SK-N-MC (cell line): Measurements from ENCODE around the gene DNAJB9.
"Not testable (repeated sequence)": the region's sequence is repeated elsewhere in the genome, so short reads cannot be mapped to it uniquely, and the experiment has no call there.

Experiments
- DNase-seq: peaks from one replicate; pipeline ENCODE4 v3.0.0-alpha.2; 2011; ENCODE audit warnings: low read depth, low spot score
- H3K27ac ChIP-seq: fragments of 200-600 bp; sonication (generic); 2 replicates; pipeline ENCODE4 v1.5.1; 2016; ENCODE audit warnings: mixed run types
- H3K36me3 ChIP-seq: fragments of 200-600 bp; sonication (generic); 2 replicates; pipeline ENCODE4 v1.6.1; 2017; ENCODE audit warnings: antibody characterized with exemption, low read length, mixed read lengths; ENCODE audit not compliant: insufficient read depth
- H3K4me3 ChIP-seq: fragments of 200-600 bp; sonication (generic); 2 replicates; pipeline ENCODE4 v1.5.1; 2016
- H3K9ac ChIP-seq: fragments of 200-600 bp; sonication (generic); 2 replicates; pipeline ENCODE4 v1.8.0; 2017; ENCODE audit warnings: mixed run types, mixed read lengths; ENCODE audit not compliant: insufficient read length
- H3K9me3 ChIP-seq: fragments of 200-600 bp; sonication (generic); 2 replicates; pipeline ENCODE4 v1.6.1; 2017; ENCODE audit warnings: low read depth, mild to moderate bottlenecking, antibody characterized with exemption, low read length, moderate library complexity, mixed read lengths
- EZH2 ChIP-seq: fragments of 200-600 bp; sonication (generic); IDR thresholded peaks from one replicate; pipeline ENCODE4 v1.6.1; 2017; ENCODE audit warnings: antibody characterized with exemption
- FOXP2 ChIP-seq: optimal IDR thresholded peaks from 2 replicates; pipeline ENCODE3; 2011; ENCODE audit warnings: mild to moderate bottlenecking, moderate library complexity; ENCODE audit not compliant: insufficient read depth; ENCODE audit errors: extremely low read length, control extremely low read depth
- POLR2AphosphoS5 ChIP-seq: IDR thresholded peaks from 2 replicates; pipeline ENCODE4 v1.6.1; 2012; ENCODE audit warnings: mild to moderate bottlenecking, low read depth, low read length, borderline replicate concordance

Gene DNAJB9

GRCh38 chr7:108535257-108535656 is 34.4 kb upstream of the DNAJB9 start:
- Histone ChIP-seq H3K36me3 (no peaks in the 10 kb centered on the region), H3K9me3 (no peaks in the 10 kb centered on the region), H3K4me3 (no peak overlapping the region), H3K27ac (no peak overlapping the region), H3K9ac (no peak overlapping the region)
- DNase-seq, result no peak
- TF ChIP-seq EZH2, result no peak
- no peak for TF ChIP-seq POLR2AphosphoS5
- no peak for TF ChIP-seq FOXP2

GRCh38 chr7:108535744-108536143 is 33.9 kb upstream of the DNAJB9 start:
- Histone ChIP-seq H3K9ac (no peak overlapping the region), H3K4me3 (no peak overlapping the region), H3K27ac (no peak overlapping the region), H3K9me3 (no peaks in the 10 kb centered on the region), H3K36me3 (no peaks in the 10 kb centered on the region)
- no peak for DNase-seq
- TF ChIP-seq EZH2 (no peak), FOXP2 (no peak), POLR2AphosphoS5 (no peak)

- Histone ChIP-seq H3K27ac (no peak overlapping the region), H3K9ac (no peak overlapping the region), H3K36me3 (no peaks in the 10 kb centered on the region), H3K4me3 (no peak overlapping the region), H3K9me3 (no peaks in the 10 kb centered on the region)
- no peak for TF ChIP-seq POLR2AphosphoS5
- no peak for DNase-seq
Measured at GRCh38 chr7:108537229-108537628, 32.4 kb upstream of the DNAJB9 start.

GRCh38 chr7:108538236-108538635 is 31.4 kb upstream of the DNAJB9 start:
- H3K9ac ChIP-seq, H3K4me3 ChIP-seq, DNase-seq, H3K9me3 ChIP-seq, H3K27ac ChIP-seq, H3K36me3 ChIP-seq: not testable (repeated sequence)

- H3K27ac ChIP-seq, H3K4me3 ChIP-seq, DNase-seq, H3K9me3 ChIP-seq, H3K36me3 ChIP-seq, H3K9ac ChIP-seq: not testable (repeated sequence)
Measured at GRCh38 chr7:108538685-108539084, 31.0 kb upstream of the DNAJB9 start.

GRCh38 chr7:108541478-108541877 is 28.2 kb upstream of the DNAJB9 start:
- TF ChIP-seq FOXP2, result no peak
- TF ChIP-seq EZH2, result no peak
- no peak for TF ChIP-seq POLR2AphosphoS5
- no peak for DNase-seq
- Histone ChIP-seq H3K9me3 (no peaks in the 10 kb centered on the region), H3K4me3 (no peak overlapping the region), H3K27ac (no peak overlapping the region), H3K36me3 (no peaks in the 10 kb centered on the region), H3K9ac (no peak overlapping the region)

GRCh38 chr7:108548141-108548896 is 21.4 kb upstream of the DNAJB9 start:
- not testable (repeated sequence) for DNase-seq, H3K27ac ChIP-seq, H3K36me3 ChIP-seq, H3K9ac ChIP-seq, H3K4me3 ChIP-seq, H3K9me3 ChIP-seq

- H3K27ac ChIP-seq, H3K36me3 ChIP-seq, H3K4me3 ChIP-seq, DNase-seq, H3K9ac ChIP-seq, H3K9me3 ChIP-seq: not testable (repeated sequence)
Measured at GRCh38 chr7:108556665-108557064, 13.0 kb upstream of the DNAJB9 start.

- Histone ChIP-seq H3K36me3 (no peaks in the 10 kb centered on the region; the same call in 1 of the 2 replicates), H3K4me3 (no peak overlapping the region), H3K9me3 (peaks cover 6% of the 10 kb centered on the region; the same call in 1 of the 2 replicates), H3K9ac (no peak overlapping the region), H3K27ac (no peak overlapping the region)
- DNase-seq, result no peak
- no peak for TF ChIP-seq POLR2AphosphoS5
- TF ChIP-seq EZH2, result no peak
- TF ChIP-seq FOXP2, result no peak
Measured at GRCh38 chr7:108557191-108557590, 12.5 kb upstream of the DNAJB9 start.

GRCh38 chr7:108557617-108558016 is 12.1 kb upstream of the DNAJB9 start:
- H3K27ac ChIP-seq, result no peak overlapping the region
- H3K9ac ChIP-seq, result no peak overlapping the region
- no peak for DNase-seq
- TF ChIP-seq EZH2, result no peak
- no peak for TF ChIP-seq FOXP2
- TF ChIP-seq POLR2AphosphoS5, result no peak
- H3K36me3 ChIP-seq, result no peaks in the 10 kb centered on the region; the same call in 1 of the 2 replicates
- H3K4me3 ChIP-seq, result no peak overlapping the region
- H3K9me3 ChIP-seq, result peaks cover 6% of the 10 kb centered on the region; the same call in 1 of the 2 replicates
